HG02885 (cell line): Measurements from ENCODE around the gene SVIL.

ENCODE experiments used
- ATAC-seq: cut with Tn5 transposase; IDR thresholded peaks from one replicate; pipeline ENCODE4 v1.9.1; 2021; ENCODE audit warnings: mild to moderate bottlenecking; ENCODE audit not compliant: unreplicated experiment, poor library complexity

SVIL gene

GRCh38 chr10:29408847-29409240 lies 225.9 kb downstream of the SVIL start:
- ATAC-seq: peak; percentile 6
